ENCODE data around the gene DUSP18.
"Not testable (repeated sequence)": the region's sequence is repeated elsewhere in the genome, so short reads cannot be mapped to it uniquely, and the experiment has no call there.

The DUSP18 gene

GRCh38 chr22:30667494-30668385 lies at the start of gene DUSP18:
TSS of gene DUSP18 (minus strand) at chr22:30667875. CDS start at chr22:30664003, 3,872 bp downstream.
- DNase-seq: peak; percentile 86 to 95 (median 88)

- no peak for DNase-seq
Measured at GRCh38 chr22:30714062-30714461, 46.4 kb upstream of the DUSP18 start.

- no peak for DNase-seq
Measured at GRCh38 chr22:30712094-30712493, 44.4 kb upstream of the DUSP18 start.

GRCh38 chr22:30709980-30710379 lies 42.3 kb upstream of the DUSP18 start:
- not testable (repeated sequence) for DNase-seq

GRCh38 chr22:30705710-30706651 lies 38.3 kb upstream of the DUSP18 start:
- peak in 1 of 3 experiments; percentile 25 for DNase-seq

GRCh38 chr22:30704978-30705377 lies 37.3 kb upstream of the DUSP18 start:
- no peak for DNase-seq

- DNase-seq: no peak
Measured at GRCh38 chr22:30702856-30703255, 35.2 kb upstream of the DUSP18 start.

GRCh38 chr22:30701872-30702271 lies 34.2 kb upstream of the DUSP18 start:
- no peak for DNase-seq

- DNase-seq: peak in 1 of 3 experiments; percentile 14
Measured at GRCh38 chr22:30697975-30698374, 30.3 kb upstream of the DUSP18 start.

GRCh38 chr22:30695871-30696655 lies 28.4 kb upstream of the DUSP18 start:
- no peak for DNase-seq

- DNase-seq: peak in 1 of 3 experiments; percentile 52
Measured at GRCh38 chr22:30695351-30695851, 27.7 kb upstream of the DUSP18 start.

GRCh38 chr22:30694640-30695350 lies 27.1 kb upstream of the DUSP18 start, which contains the start of gene OSBP2:
TSS of gene OSBP2 (plus strand) at chr22:30694874. CDS start at chr22:30694910, 36 bp downstream.
- DNase-seq: peak; percentile 31 to 64 (median 47)

- DNase-seq: peak; percentile 62 to 82 (median 73)
Measured at GRCh38 chr22:30694171-30694639, 26.5 kb upstream of the DUSP18 start.

GRCh38 chr22:30691204-30691603 lies 23.5 kb upstream of the DUSP18 start:
- no peak for DNase-seq

- no peak for DNase-seq
Measured at GRCh38 chr22:30689622-30690021, 21.9 kb upstream of the DUSP18 start.

- DNase-seq: no peak
Measured at GRCh38 chr22:30687358-30687757, 19.7 kb upstream of the DUSP18 start.

GRCh38 chr22:30685178-30685577 lies 17.5 kb upstream of the DUSP18 start:
- no peak for DNase-seq

- DNase-seq: peak in 1 of 3 experiments; percentile 9
Measured at GRCh38 chr22:30681831-30682230, 14.2 kb upstream of the DUSP18 start.

- no peak for DNase-seq
Measured at GRCh38 chr22:30680991-30681770, 13.5 kb upstream of the DUSP18 start.

GRCh38 chr22:30679895-30680690 lies 12.4 kb upstream of the DUSP18 start:
- peak in 1 of 3 experiments; percentile 1 for DNase-seq
